GM12878 (cell line): ENCODE data around the gene GMDS. TPM values are rescaled to one million over a fixed set of nuclear protein-coding genes. Genes with fewer than 3 reads are reported as not detected.

ENCODE experiments used
- ATAC-seq: fragments of 200-7000 bp; cut with Tn5 transposase; 3 replicates; pipeline ENCODE4 v1.9.1; 2020; ENCODE audit warnings: mild to moderate bottlenecking, moderate library complexity
- BruUV-seq: library from RNA; stranded (reverse); fragments of 400-500 nt; replicated peaks from 2 replicates; lab custom pipeline; 2021; lab: Mats Ljungman, UMichigan
- CTCF ChIA-PET: fragments of 300-600 bp; sonication (Branson Sonifier 250); formaldehyde crosslinking; extraction: SDS; loops from one replicate; lab custom pipeline; 2021; ENCODE audit warnings: inconsistent platforms; lab: Yijun Ruan, JAX
- POLR2A ChIA-PET: fragments of 350-600 bp; formaldehyde crosslinking; extraction: SDS; loops from one replicate; lab custom pipeline; 2021; ENCODE audit warnings: inconsistent platforms; lab: Charles Lee
- RAD21 ChIA-PET: fragments of 300-600 bp; sonication (Branson Sonifier 250); formaldehyde crosslinking; loops from one replicate; lab custom pipeline; 2023; ENCODE audit warnings: antibody characterized with exemption; ENCODE audit not compliant: unreplicated experiment; lab: Charles Lee
- SMC1A ChIA-PET: fragments of 300-600 bp; sonication (Branson Sonifier 250); formaldehyde crosslinking; loops from one replicate; lab custom pipeline; 2023; ENCODE audit not compliant: unreplicated experiment, uncharacterized antibody; lab: Charles Lee
- DNase-seq: peaks from one replicate; pipeline ENCODE4 v3.0.0-alpha.2; 2011; ENCODE audit warnings: low read depth, low spot score
- FAIRE-seq: peaks from 3 replicates; lab custom pipeline; 2011; peaks lifted over from hg19 to GRCh38; lab: Jason Lieb, UNC
- H2AFZ ChIP-seq: 2 replicates; pipeline ENCODE4 v1.6.0; 2011; ENCODE audit warnings: low read depth, low read length, control low read depth; ENCODE audit not compliant: control insufficient read depth
- H3K27ac ChIP-seq: 2 replicates; pipeline ENCODE4 v1.5.1; 2011; ENCODE audit warnings: control low read depth; ENCODE audit not compliant: control insufficient read depth, insufficient read depth
- H3K27me3 ChIP-seq, 2 experiments: replicated peaks in 1 of 2; 2 replicates each; pipeline versions ENCODE4 v1.6.0 to v1.6.1; 2011; ENCODE audit warnings: low read length in 1 of 2; ENCODE audit not compliant: control insufficient read depth in 2 of 2, insufficient read depth in 2 of 2
- H3K36me3 ChIP-seq, 2 experiments: 2 replicates each; pipeline ENCODE4 v1.5.1; 2011; ENCODE audit warnings: low read length in 1 of 2; ENCODE audit not compliant: control insufficient read depth in 2 of 2, insufficient read depth in 2 of 2
- H3K4me1 ChIP-seq: 2 replicates; pipeline ENCODE4 v1.6.1; 2011; ENCODE audit warnings: mild to moderate bottlenecking, low read length, moderate library complexity, mixed read lengths; ENCODE audit not compliant: control insufficient read depth, insufficient read depth
- H3K4me2 ChIP-seq: 2 replicates; pipeline ENCODE4 v1.6.0; 2011; ENCODE audit warnings: control low read depth; ENCODE audit not compliant: control insufficient read depth, insufficient read depth
- H3K4me3 ChIP-seq: fragments of 200-600 bp; sonication (generic); 2 replicates; pipeline ENCODE4 v1.5.1; 2016
- H3K79me2 ChIP-seq: 2 replicates; pipeline ENCODE4 v1.6.0; 2011; ENCODE audit warnings: low read length; ENCODE audit not compliant: control insufficient read depth, insufficient read depth
- H3K9ac ChIP-seq: 2 replicates; pipeline ENCODE4 v1.8.0; 2011; ENCODE audit warnings: low read length, control low read depth, mixed read lengths; ENCODE audit not compliant: control insufficient read depth, insufficient read depth
- H3K9me3 ChIP-seq: replicated peaks from 3 replicates; pipeline ENCODE4 v1.5.1; 2011; ENCODE audit warnings: mild to moderate bottlenecking, low read length; ENCODE audit not compliant: control insufficient read depth, insufficient read depth
- H4K20me1 ChIP-seq: 2 replicates; pipeline ENCODE4 v1.6.0; 2011; ENCODE audit not compliant: control insufficient read depth, insufficient read depth
- ATF7 ChIP-seq: fragments of 450-650 bp; IDR thresholded peaks from 2 replicates; pipeline ENCODE4 v1.6.1; 2016; ENCODE audit warnings: low read depth, mild to moderate bottlenecking
- IKZF1 ChIP-seq: fragments of 450-650 bp; conservative IDR thresholded peaks from 2 replicates; pipeline ENCODE4 v1.6.1; 2017; ENCODE audit warnings: antibody characterized with exemption, mild to moderate bottlenecking
- KAT2A ChIP-seq: conservative IDR thresholded peaks from 2 replicates; pipeline ENCODE4 v1.6.1; 2011; ENCODE audit warnings: low read depth, low read length; ENCODE audit not compliant: control insufficient read depth
- NFIC ChIP-seq: IDR thresholded peaks from 2 replicates; pipeline ENCODE4 v1.6.1; 2012; ENCODE audit warnings: low read depth, mild to moderate bottlenecking, inconsistent platforms, low read length, moderate library complexity
- NFYA ChIP-seq: IDR thresholded peaks from 2 replicates; pipeline ENCODE4 v1.6.1; 2011; ENCODE audit warnings: low read depth, mild to moderate bottlenecking, low read length, improper control_type of control experiment, borderline replicate concordance
- RELA ChIP-seq: fragments of 450-650 bp; IDR thresholded peaks from 2 replicates; pipeline ENCODE4 v1.8.0; 2014; ENCODE audit warnings: borderline replicate concordance; ENCODE audit not compliant: partially characterized antibody
- SMAD1 ChIP-seq: fragments of 450-650 bp; IDR thresholded peaks from 2 replicates; pipeline ENCODE4 v1.6.1; 2018; ENCODE audit warnings: mild to moderate bottlenecking, low read depth; ENCODE audit not compliant: partially characterized antibody
- SMARCA5 ChIP-seq: fragments of 450-650 bp; IDR thresholded peaks from 2 replicates; pipeline ENCODE4 v1.6.1; 2017; ENCODE audit warnings: mild to moderate bottlenecking
- TAF1 ChIP-seq: IDR thresholded peaks from 2 replicates; pipeline ENCODE4 v1.6.1; 2011; ENCODE audit warnings: mild to moderate bottlenecking, low read depth, low read length, borderline replicate concordance
- YY1 ChIP-seq: IDR thresholded peaks from 2 replicates; pipeline ENCODE4 v1.6.1; 2011; ENCODE audit warnings: low read depth, mild to moderate bottlenecking, low read length
- WGBS: methylation state at CpG from one replicate; pipeline ENCODE4 v1.1.6; 2016; ENCODE audit warnings: low lambda C conversion rate; ENCODE audit not compliant: insufficient replicate concordance, insufficient coverage; ENCODE audit errors: missing lambda C conversion rate; 5-methylcytosine and 5-hydroxymethylcytosine counted together
- in situ Hi-C: fragments of 300-500 bp; cut with MboI; formaldehyde crosslinking; loops from 9 replicates; pipeline ENCODE4 v1.14.3; 2018; ENCODE audit warnings: mixed read lengths
- intact Hi-C: fragments of 100-400 bp; cut with micrococcal nuclease; formaldehyde crosslinking; loops from one replicate; pipeline ENCODE4 v1.14.2; 2022; ENCODE audit not compliant: unreplicated experiment
- polyA plus RNA-seq, 11 experiments: library from polyadenylated mRNA; depleted of rRNA in 4 of 11; unstranded in 6 of 11; stranded (reverse) in 5 of 11; fragments of >200 nt; fragmentation: Nextera tagmentation in 4 of 11; fragmentation: Illumina TruSeq in 1 of 11; extraction: Ambion mirVana in 4 of 11; extraction: Trizol in 1 of 11; gene quantifications; 1 replicate in 1 of 11; 2 replicates in 10 of 11; pipeline versions ENCODE4 v1.2.1 to v1.2.3, GENCODE V29; 2011 to 2016; ENCODE audit warnings: inconsistent platforms in 2 of 11, missing spikeins in 2 of 11, low read depth in 1 of 11
- total RNA-seq, 4 experiments: library from RNA; depleted of rRNA in 3 of 4; stranded (reverse); fragments of >200 nt in 3 of 4; fragmentation: Illumina TruSeq in 1 of 4; extraction: Trizol in 1 of 4; gene quantifications; 2 replicates each; pipeline versions ENCODE4 v1.2.1 to v1.2.3, GENCODE V29; 2013 to 2021
- TF ChIP-seq, protein P1 (sequence below): IDR thresholded peaks from 2 replicates; pipeline ENCODE4 v1.6.1; 2012; ENCODE audit warnings: mild to moderate bottlenecking, low read depth, low read length
- TF ChIP-seq, protein P2 (sequence below): fragments of 450-650 bp; IDR thresholded peaks from 2 replicates; pipeline ENCODE4 v1.6.1; 2017; ENCODE audit warnings: antibody characterized with exemption, mild to moderate bottlenecking, moderate library complexity
- TF ChIP-seq, protein P3 (sequence below): IDR thresholded peaks from 2 replicates; pipeline ENCODE4 v1.6.1; 2012; ENCODE audit warnings: low read length, inconsistent platforms
- TF ChIP-seq, protein P4 (sequence below): fragments of 150-350 bp; IDR thresholded peaks from 2 replicates; pipeline ENCODE4 v1.6.1; 2014; ENCODE audit warnings: mild to moderate bottlenecking, low read depth, low read length

Gene GMDS
- total and polyA plus RNA-seq, 10 of the 15 experiments (the other 5 are each of a cell fraction or from before 2014, with no cell fraction given) = 0.61 to 53.8 (median 29.3) TPM

DNA sequence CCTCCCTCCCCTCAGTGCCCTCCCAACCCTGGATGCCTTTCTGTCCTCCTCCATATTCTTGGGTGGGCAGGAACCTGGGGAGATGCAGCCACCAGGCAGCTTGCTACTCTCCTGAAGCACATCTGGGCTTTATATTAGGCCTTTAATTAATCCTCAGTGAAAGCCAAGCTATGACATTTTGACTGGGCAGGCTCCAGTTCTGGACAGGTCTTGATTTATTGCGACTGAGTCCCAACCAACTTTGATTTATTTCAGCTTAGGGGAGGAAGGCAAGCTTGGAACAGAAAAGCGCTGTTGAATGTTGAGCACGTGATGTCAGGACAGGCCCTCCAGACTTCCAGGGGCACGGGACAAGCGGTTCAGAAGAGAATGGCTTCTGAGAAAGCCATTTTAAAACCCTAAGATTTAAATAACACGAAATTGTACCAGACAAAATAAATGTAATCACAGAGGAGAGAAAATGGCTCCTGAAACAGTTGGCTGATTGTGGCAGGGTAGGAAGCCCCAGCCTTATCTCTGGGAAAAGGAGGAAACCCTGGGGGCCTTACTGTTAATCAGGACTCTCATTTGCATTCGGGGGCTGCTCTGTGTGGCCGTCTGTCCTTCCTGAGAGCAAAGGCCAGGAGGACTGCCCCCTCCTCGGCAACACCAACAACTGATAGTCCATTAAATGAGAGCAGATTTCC is 341.5 kb downstream of the GMDS start:
- 76% methylated on average over 9 of the region's 9 CpGs for WGBS
- intact Hi-C loops = no loop called here
- Histone ChIP-seq H3K9me3 (no peaks in the 10 kb centered on the region), H3K27me3 (no peaks in the 10 kb centered on the region), H3K36me3 (no peaks in the 10 kb centered on the region), H3K4me2 (no peak overlapping the region), H3K27ac (no peak overlapping the region), H3K9ac (no peak overlapping the region), H3K79me2 (no peaks in the 10 kb centered on the region), H4K20me1 (no peaks in the 10 kb centered on the region), H2AFZ (no peak overlapping the region), H3K4me3 (no peak overlapping the region), H3K4me1 (no peaks in the 10 kb centered on the region)
- ATAC-seq = no peak
- FAIRE-seq = no peak
- CTCF ChIA-PET = no interaction called here
- in situ Hi-C loops = no loop called here
- no peak for TF ChIP-seq ATF7
- TF ChIP-seq, protein P1, sequence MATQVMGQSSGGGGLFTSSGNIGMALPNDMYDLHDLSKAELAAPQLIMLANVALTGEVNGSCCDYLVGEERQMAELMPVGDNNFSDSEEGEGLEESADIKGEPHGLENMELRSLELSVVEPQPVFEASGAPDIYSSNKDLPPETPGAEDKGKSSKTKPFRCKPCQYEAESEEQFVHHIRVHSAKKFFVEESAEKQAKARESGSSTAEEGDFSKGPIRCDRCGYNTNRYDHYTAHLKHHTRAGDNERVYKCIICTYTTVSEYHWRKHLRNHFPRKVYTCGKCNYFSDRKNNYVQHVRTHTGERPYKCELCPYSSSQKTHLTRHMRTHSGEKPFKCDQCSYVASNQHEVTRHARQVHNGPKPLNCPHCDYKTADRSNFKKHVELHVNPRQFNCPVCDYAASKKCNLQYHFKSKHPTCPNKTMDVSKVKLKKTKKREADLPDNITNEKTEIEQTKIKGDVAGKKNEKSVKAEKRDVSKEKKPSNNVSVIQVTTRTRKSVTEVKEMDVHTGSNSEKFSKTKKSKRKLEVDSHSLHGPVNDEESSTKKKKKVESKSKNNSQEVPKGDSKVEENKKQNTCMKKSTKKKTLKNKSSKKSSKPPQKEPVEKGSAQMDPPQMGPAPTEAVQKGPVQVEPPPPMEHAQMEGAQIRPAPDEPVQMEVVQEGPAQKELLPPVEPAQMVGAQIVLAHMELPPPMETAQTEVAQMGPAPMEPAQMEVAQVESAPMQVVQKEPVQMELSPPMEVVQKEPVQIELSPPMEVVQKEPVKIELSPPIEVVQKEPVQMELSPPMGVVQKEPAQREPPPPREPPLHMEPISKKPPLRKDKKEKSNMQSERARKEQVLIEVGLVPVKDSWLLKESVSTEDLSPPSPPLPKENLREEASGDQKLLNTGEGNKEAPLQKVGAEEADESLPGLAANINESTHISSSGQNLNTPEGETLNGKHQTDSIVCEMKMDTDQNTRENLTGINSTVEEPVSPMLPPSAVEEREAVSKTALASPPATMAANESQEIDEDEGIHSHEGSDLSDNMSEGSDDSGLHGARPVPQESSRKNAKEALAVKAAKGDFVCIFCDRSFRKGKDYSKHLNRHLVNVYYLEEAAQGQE = no peak
- TF ChIP-seq, protein P2, sequence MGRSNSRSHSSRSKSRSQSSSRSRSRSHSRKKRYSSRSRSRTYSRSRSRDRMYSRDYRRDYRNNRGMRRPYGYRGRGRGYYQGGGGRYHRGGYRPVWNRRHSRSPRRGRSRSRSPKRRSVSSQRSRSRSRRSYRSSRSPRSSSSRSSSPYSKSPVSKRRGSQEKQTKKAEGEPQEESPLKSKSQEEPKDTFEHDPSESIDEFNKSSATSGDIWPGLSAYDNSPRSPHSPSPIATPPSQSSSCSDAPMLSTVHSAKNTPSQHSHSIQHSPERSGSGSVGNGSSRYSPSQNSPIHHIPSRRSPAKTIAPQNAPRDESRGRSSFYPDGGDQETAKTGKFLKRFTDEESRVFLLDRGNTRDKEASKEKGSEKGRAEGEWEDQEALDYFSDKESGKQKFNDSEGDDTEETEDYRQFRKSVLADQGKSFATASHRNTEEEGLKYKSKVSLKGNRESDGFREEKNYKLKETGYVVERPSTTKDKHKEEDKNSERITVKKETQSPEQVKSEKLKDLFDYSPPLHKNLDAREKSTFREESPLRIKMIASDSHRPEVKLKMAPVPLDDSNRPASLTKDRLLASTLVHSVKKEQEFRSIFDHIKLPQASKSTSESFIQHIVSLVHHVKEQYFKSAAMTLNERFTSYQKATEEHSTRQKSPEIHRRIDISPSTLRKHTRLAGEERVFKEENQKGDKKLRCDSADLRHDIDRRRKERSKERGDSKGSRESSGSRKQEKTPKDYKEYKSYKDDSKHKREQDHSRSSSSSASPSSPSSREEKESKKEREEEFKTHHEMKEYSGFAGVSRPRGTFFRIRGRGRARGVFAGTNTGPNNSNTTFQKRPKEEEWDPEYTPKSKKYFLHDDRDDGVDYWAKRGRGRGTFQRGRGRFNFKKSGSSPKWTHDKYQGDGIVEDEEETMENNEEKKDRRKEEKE = no peak
- TF ChIP-seq NFIC = no peak
- TF ChIP-seq, protein P3, sequence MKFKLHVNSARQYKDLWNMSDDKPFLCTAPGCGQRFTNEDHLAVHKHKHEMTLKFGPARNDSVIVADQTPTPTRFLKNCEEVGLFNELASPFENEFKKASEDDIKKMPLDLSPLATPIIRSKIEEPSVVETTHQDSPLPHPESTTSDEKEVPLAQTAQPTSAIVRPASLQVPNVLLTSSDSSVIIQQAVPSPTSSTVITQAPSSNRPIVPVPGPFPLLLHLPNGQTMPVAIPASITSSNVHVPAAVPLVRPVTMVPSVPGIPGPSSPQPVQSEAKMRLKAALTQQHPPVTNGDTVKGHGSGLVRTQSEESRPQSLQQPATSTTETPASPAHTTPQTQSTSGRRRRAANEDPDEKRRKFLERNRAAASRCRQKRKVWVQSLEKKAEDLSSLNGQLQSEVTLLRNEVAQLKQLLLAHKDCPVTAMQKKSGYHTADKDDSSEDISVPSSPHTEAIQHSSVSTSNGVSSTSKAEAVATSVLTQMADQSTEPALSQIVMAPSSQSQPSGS = no peak
- TF ChIP-seq NFYA = no peak
- TF ChIP-seq SMARCA5 = no peak
- TF ChIP-seq, protein P4, sequence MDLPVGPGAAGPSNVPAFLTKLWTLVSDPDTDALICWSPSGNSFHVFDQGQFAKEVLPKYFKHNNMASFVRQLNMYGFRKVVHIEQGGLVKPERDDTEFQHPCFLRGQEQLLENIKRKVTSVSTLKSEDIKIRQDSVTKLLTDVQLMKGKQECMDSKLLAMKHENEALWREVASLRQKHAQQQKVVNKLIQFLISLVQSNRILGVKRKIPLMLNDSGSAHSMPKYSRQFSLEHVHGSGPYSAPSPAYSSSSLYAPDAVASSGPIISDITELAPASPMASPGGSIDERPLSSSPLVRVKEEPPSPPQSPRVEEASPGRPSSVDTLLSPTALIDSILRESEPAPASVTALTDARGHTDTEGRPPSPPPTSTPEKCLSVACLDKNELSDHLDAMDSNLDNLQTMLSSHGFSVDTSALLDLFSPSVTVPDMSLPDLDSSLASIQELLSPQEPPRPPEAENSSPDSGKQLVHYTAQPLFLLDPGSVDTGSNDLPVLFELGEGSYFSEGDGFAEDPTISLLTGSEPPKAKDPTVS = no peak
- TF ChIP-seq IKZF1 = no peak
- no peak for TF ChIP-seq KAT2A
- TF ChIP-seq RELA = no peak
- TF ChIP-seq TAF1 = no peak
- TF ChIP-seq SMAD1 = no peak
- TF ChIP-seq YY1 = no peak
- RAD21 ChIA-PET = no interaction called here
- SMC1A ChIA-PET = interaction anchor here (0.5 kb wide), 1 partner anchor 432 kb away, joined by 3 read pairs; no protein-coding TSS in a partner anchor
- DNase-seq = no peak
- BruUV-seq = no TSS peak
- POLR2A ChIA-PET = no interaction called here
